Pancreas (tissue), 10 donors: ENCODE results near the gene PIKFYVE. TPM values are rescaled to one million over a fixed set of nuclear protein-coding genes. Genes with fewer than 3 reads are reported as not detected.
A peak's percentile ranks its signal among the peaks of the same experiment; 100 is the strongest.

ENCODE experiments used
- ATAC-seq, 4 donors: fragments of 200-7000 bp; cut with Tn5 transposase; one replicate each; pipeline versions ENCODE4 v1.8.0 to v1.9.1; 2020; ENCODE audit warnings: mild to moderate bottlenecking in 4 of 4, moderate library complexity in 4 of 4
- DNase-seq, 6 donors: peaks; one replicate each; pipeline ENCODE4 v3.0.0-alpha.2; 2020
- FAIRE-seq: peaks from 2 replicates; lab custom pipeline; 2012; peaks lifted over from hg19 to GRCh38; lab: Jason Lieb, UNC
- H3K27ac ChIP-seq, 4 donors: fragments of 200-600 bp; sonication (generic); 1 replicate in 3 of 4; 2 replicates in 1 of 4; pipeline versions ENCODE4 v1.5.0 to v1.8.0; 2020
- H3K27me3 ChIP-seq, 4 donors: fragments of 200-600 bp; one replicate each; pipeline ENCODE4 v1.8.0; 2021
- H3K36me3 ChIP-seq, 3 donors: fragments of 200-600 bp; sonication (generic) in 1 of 3; one replicate each; pipeline versions ENCODE4 v1.5.0 to v1.8.0; 2020 to 2021
- H3K4me1 ChIP-seq, 3 donors: fragments of 200-600 bp; one replicate each; pipeline ENCODE4 v1.8.0; 2021
- H3K4me3 ChIP-seq, 4 donors: fragments of 200-600 bp; sonication (generic) in 2 of 4; one replicate each; pipeline versions ENCODE4 v1.5.0 to v1.8.0; 2020 to 2021
- H3K9me3 ChIP-seq, 4 donors: fragments of 200-600 bp; one replicate each; pipeline ENCODE4 v1.8.0; 2021
- CTCF ChIP-seq, 4 donors: fragments of 200-600 bp; sonication (generic) in 3 of 4; IDR thresholded peaks; one replicate each; pipeline versions ENCODE4 v1.5.0 to v1.8.0; 2021; ENCODE audit warnings: antibody characterized with exemption in 4 of 4
- WGBS, 2 donors: extraction: QIAGEN DNeasy Blood & Tissue Kit; methylation state at CpG; one replicate each; pipeline ENCODE4 v1.1.7; 2013; 5-methylcytosine and 5-hydroxymethylcytosine counted together
- intact Hi-C, 3 donors: fragments of 100-400 bp; cut with DNase I; formaldehyde crosslinking; loops; one replicate each; pipeline versions ENCODE4 v1.11.1 to v1.14.2; 2022
- polyA plus RNA-seq, 2 donors: library from polyadenylated mRNA; stranded (reverse); fragments of 200-250 nt; gene quantifications; one replicate each; pipeline ENCODE4 v1.2.3, GENCODE V29; 2013
- total RNA-seq, 6 donors: library from RNA; stranded (reverse); fragmentation: NEBNext Ultra II Directional in 4 of 6; extraction: Animal tissue kit (Norgen Biotek cat#: 25700) in 4 of 6; gene quantifications; one replicate each; pipeline versions ENCODE4 v1.2.1 to v1.2.4, GENCODE V29; 2021 to 2023
- donor health status: healthy with polysubstance abuse.
- donor health status: DM: no; HTN: no; CAD: no; lungs with moderate emphysema.
- donor health status: DM: no; HTN: no; CAD: no.
- donor health status: control.
- donor health status: control.
- donor health status: Bipolar disorder and iron deficiency.
- donor health status: DM: yes; HTN: yes; CAD: no.
- donor health status: DM: no; HTN: no; CAD: no.
- donor health status: DM: no; HTN: no; CAD: no.
- donor health status: DM: yes; HTN: yes; CAD: no.

Gene PIKFYVE
- total and polyA plus RNA-seq, 8 donors, result 6.0 to 16.1 (median 13.3) TPM

- intact Hi-C loops, result no loop called here
- TF ChIP-seq CTCF (IDR thresholded peaks at IDR 0.05), result no peak
- peaks cover 0 to 10% (median 3%) of the 10 kb centered on the region in 3 donors for H3K36me3 ChIP-seq
- peaks cover 0 to 8% (median 5%) of the 10 kb centered on the region in 3 donors for H3K4me1 ChIP-seq
- DNase-seq (no peak), FAIRE-seq (no peak), ATAC-seq (no peak)
- no peak overlapping the region for H3K27ac ChIP-seq
- H3K4me3 ChIP-seq, result no peak overlapping the region
- 86 to 89% methylated on average over 10 of the region's 10 CpGs for WGBS, 2 donors
- no peaks in the 10 kb centered on the region for H3K27me3 ChIP-seq
- no peaks in the 10 kb centered on the region for H3K9me3 ChIP-seq
Measured at GRCh38 chr2:208358758-208359631, 92.9 kb downstream of the PIKFYVE start.

DNA sequence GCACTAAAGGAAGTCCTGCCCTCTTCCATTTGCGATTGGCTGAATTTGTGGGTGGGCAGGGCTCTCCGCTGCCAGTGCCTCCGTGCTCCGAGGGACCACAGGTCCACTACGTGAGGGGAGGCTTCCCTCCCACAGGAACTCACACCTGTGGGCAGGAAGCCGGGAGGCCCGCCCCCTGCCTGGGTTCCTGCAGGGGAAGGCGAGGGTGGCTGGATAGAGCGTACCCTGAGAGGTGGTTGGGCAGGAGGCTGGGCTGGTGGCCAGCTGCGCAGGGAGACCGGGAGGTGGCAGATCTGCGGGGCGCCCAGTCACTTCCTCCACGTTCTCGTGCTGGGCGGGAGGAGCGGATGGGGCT, 93.6 kb downstream of the PIKFYVE start:
- no peak for TF ChIP-seq CTCF (IDR thresholded peaks at IDR 0.05)
- DNase-seq (peak in 3 of 6 donors; percentile 31 to 69 (median 41)), ATAC-seq (peak in 1 of 4 donors; percentile 8), FAIRE-seq (no peak)
- Histone ChIP-seq H3K36me3 (peaks cover 0 to 10% (median 0%) of the 10 kb centered on the region in 3 donors), H3K27me3 (no peaks in the 10 kb centered on the region), H3K9me3 (no peaks in the 10 kb centered on the region), H3K4me3 (no peak overlapping the region), H3K27ac (no peak overlapping the region), H3K4me1 (peaks cover 0 to 8% (median 5%) of the 10 kb centered on the region in 3 donors)
- WGBS, 2 donors, result 93 to 95% methylated on average over 17 of the region's 17 CpGs
- intact Hi-C loops, result no loop called here

DNA sequence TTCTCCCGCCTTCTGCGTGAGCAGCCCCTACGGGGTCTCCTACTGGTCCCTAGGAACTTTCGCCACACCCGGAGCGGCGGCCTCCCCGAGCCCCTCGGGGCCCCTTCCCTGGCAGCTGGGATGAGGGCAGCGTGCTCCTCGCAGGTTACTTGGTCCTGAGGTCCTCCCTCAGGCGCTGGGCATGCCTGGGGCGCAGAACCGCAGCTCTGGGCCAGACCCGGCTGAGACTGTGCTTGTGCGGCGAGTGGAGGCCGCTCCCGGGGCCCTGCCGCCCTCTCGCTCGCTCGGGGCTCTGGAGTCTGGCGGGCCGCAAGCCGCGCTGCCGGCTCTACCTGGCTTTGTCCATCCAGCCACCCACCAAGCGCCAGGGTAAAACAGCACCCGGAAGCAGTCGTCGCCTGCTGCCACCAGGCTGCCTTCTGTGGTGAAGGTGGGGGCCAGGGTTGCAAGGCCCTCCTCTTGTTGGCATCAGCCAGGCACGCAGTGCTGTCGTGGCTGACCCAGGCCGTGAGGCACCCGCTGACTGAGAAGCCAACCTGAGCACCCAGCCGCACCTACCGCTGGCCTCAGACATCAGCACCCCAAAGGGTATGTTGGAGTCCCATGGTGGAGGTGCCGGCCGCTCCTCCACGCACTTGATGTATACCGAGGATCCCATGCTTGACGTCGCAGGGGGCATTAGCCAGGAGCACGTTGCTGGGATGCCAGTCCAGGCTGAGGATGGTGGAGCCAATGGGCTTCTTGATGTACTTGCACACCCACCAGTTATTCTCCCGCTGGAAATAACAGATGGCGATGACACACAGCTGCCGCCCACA, 94.4 kb downstream of the PIKFYVE start:
- H3K4me3 ChIP-seq, result no peak overlapping the region
- intact Hi-C loops, result no loop called here
- H3K36me3 ChIP-seq, result peaks cover 0 to 5% (median 0%) of the 10 kb centered on the region in 3 donors
- no peak for TF ChIP-seq CTCF (IDR thresholded peaks at IDR 0.05)
- WGBS, 2 donors, result 95 to 96% methylated on average over 47 to 48 of the region's 48 CpGs
- H3K9me3 ChIP-seq, result no peaks in the 10 kb centered on the region
- peaks cover 0 to 8% (median 5%) of the 10 kb centered on the region in 3 donors for H3K4me1 ChIP-seq
- no peaks in the 10 kb centered on the region for H3K27me3 ChIP-seq
- peak in 1 of 6 donors; percentile 74 for DNase-seq
- FAIRE-seq, result no peak
- no peak overlapping the region for H3K27ac ChIP-seq
- ATAC-seq, result peak in 1 of 4 donors; percentile 6

- no peak overlapping the region for H3K27ac ChIP-seq
- DNase-seq (peak in 1 of 6 donors; percentile 49), ATAC-seq (no peak), FAIRE-seq (no peak)
- H3K36me3 ChIP-seq, result no peaks in the 10 kb centered on the region
- peaks cover 0 to 8% (median 5%) of the 10 kb centered on the region in 3 donors for H3K4me1 ChIP-seq
- no peak for TF ChIP-seq CTCF (IDR thresholded peaks at IDR 0.05)
- intact Hi-C loops, result no loop called here
- H3K4me3 ChIP-seq, result no peak overlapping the region
- no peaks in the 10 kb centered on the region for H3K27me3 ChIP-seq
- no peaks in the 10 kb centered on the region for H3K9me3 ChIP-seq
- WGBS, 2 donors, result 92 to 97% methylated on average over 9 of the region's 9 CpGs
Measured at GRCh38 chr2:208361077-208361441, 95.0 kb downstream of the PIKFYVE start.
